ENCODE measurements around the gene SLC26A1.

GRCh38 chr4:957581-958313 is 35.5 kb downstream of the SLC26A1 start:
- TF ChIP-seq, protein P1, sequence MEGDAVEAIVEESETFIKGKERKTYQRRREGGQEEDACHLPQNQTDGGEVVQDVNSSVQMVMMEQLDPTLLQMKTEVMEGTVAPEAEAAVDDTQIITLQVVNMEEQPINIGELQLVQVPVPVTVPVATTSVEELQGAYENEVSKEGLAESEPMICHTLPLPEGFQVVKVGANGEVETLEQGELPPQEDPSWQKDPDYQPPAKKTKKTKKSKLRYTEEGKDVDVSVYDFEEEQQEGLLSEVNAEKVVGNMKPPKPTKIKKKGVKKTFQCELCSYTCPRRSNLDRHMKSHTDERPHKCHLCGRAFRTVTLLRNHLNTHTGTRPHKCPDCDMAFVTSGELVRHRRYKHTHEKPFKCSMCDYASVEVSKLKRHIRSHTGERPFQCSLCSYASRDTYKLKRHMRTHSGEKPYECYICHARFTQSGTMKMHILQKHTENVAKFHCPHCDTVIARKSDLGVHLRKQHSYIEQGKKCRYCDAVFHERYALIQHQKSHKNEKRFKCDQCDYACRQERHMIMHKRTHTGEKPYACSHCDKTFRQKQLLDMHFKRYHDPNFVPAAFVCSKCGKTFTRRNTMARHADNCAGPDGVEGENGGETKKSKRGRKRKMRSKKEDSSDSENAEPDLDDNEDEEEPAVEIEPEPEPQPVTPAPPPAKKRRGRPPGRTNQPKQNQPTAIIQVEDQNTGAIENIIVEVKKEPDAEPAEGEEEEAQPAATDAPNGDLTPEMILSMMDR (IDR thresholded peaks at IDR 0.05; ENCODE audit: insufficient read depth, low read length, poor library complexity, severe bottlenecking), result no peak
- TF ChIP-seq EZH2phosphoT487 (conservative IDR thresholded peaks at IDR 0.05; ENCODE audit: low read length), result no peak

Measured in SU-DHL-6 (cell line).